Vagina (tissue), 2 donors: Measurements from ENCODE around the gene NFATC2. TPM values are rescaled to one million over a fixed set of nuclear protein-coding genes. Genes with fewer than 3 reads are reported as not detected.

Experiments used
- DNase-seq, 2 donors: peaks; one replicate each; pipeline ENCODE4 v3.0.0-alpha.2; 2017; ENCODE audit errors: extremely low spot score in 2 of 2
- H3K27ac ChIP-seq: fragments of 200-600 bp; sonication (generic); one replicate; pipeline ENCODE4 v1.5.1; 2019
- H3K27me3 ChIP-seq: fragments of 200-600 bp; sonication (generic); one replicate; pipeline ENCODE4 v1.5.1; 2019
- H3K36me3 ChIP-seq, 2 donors: fragments of 200-600 bp; sonication (generic); one replicate each; pipeline ENCODE4 v1.5.1; 2017 to 2019
- H3K4me1 ChIP-seq: fragments of 200-600 bp; sonication (generic); one replicate; pipeline ENCODE4 v1.5.1; 2019
- H3K4me3 ChIP-seq, 2 donors: fragments of 200-600 bp; sonication (generic); 1 replicate in 1 of 2; 2 replicates in 1 of 2; pipeline ENCODE4 v1.5.1; 2016 to 2019
- H3K9me3 ChIP-seq: fragments of 200-600 bp; sonication (generic); one replicate; pipeline ENCODE4 v1.5.1; 2019
- CTCF ChIP-seq, 3 experiments: fragments of 450-650 bp in 2 of 3; fragments of 200-600 bp in 1 of 3; sonication (generic) in 1 of 3; IDR thresholded peaks; one replicate each; pipeline ENCODE4 v1.5.1; 2017 to 2019; ENCODE audit warnings: antibody characterized with exemption in 3 of 3, mild to moderate bottlenecking in 2 of 3, moderate library complexity in 2 of 3
- POLR2A ChIP-seq, 2 donors: fragments of 450-650 bp; IDR thresholded peaks; one replicate each; pipeline ENCODE4 v1.6.1; 2017; ENCODE audit warnings: antibody characterized with exemption in 2 of 2, mild to moderate bottlenecking in 2 of 2, moderate library complexity in 2 of 2
- POLR2AphosphoS5 ChIP-seq, 2 donors: sonication (generic); formaldehyde crosslinking; IDR thresholded peaks; one replicate each; pipeline ENCODE4 v1.9.0; 2017; ENCODE audit warnings: antibody characterized with exemption in 2 of 2, mild to moderate bottlenecking in 2 of 2, low read depth in 1 of 2; ENCODE audit not compliant: insufficient read depth in 1 of 2
- intact Hi-C: fragments of 100-400 bp; cut with DNase I; formaldehyde crosslinking; loops from one replicate; pipeline ENCODE4 v1.15.1; 2023
- total RNA-seq: library from RNA; depleted of rRNA; stranded (reverse); fragments of >200 nt; gene quantifications from one replicate; pipeline ENCODE4 v1.2.3, GENCODE V29; 2016

NFATC2 gene
- total RNA-seq, 1 donor from 2014 or later: 7.4 TPM

DNA sequence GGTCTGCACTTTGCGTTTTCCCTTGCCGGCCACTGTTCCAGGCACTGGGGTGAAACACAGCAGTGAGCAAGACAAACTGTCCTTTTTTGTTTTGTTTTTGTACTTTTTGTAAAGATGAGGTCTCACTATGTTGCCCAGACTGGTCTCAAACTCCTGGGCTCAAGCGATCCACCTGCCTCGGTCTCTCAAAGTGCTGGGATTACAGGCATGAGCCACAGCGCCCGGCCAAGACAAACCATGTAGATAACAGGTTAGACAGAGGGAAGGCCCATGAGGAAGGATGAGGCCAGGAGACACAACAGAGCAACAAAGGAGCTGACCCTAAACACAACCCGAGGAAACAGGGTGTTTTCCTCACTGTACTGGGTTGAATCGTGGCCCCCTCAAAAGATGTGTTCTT is 165.4 kb downstream of the NFATC2 start:
- H3K4me1 ChIP-seq: peaks cover 5% of the 10 kb centered on the region
- intact Hi-C loops: no loop called here
- H3K27me3 ChIP-seq: no peaks in the 10 kb centered on the region
- no peak for TF ChIP-seq POLR2A (IDR thresholded peaks at IDR 0.05)
- TF ChIP-seq POLR2AphosphoS5 (IDR thresholded peaks at IDR 0.05; ENCODE audit: insufficient read depth in 1 of 2, low read depth in 1 of 2): no peak
- no peak for TF ChIP-seq CTCF (IDR thresholded peaks at IDR 0.05)
- DNase-seq: no peak
- H3K9me3 ChIP-seq: no peaks in the 10 kb centered on the region
- no peak overlapping the region for H3K4me3 ChIP-seq
- no peaks in the 10 kb centered on the region for H3K36me3 ChIP-seq
- no peak overlapping the region for H3K27ac ChIP-seq

DNA sequence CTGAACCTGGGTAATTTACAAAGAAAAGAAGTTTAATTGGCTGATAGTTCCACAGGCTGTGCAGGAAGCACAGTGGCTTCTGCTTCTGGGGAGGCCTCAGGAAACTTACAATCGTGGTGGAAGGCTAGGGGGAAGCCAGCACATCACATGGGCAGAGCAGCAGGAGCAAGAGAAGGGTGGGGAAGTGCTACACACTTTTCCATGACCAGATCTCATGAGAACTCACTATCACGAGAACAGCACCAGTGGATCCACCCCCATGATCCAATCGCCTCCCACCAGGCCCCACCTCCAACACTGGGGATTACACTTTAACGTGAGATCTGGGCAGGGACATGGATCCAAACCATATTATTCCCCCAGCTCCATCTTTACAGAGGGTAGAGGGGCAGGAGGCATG is 166.4 kb downstream of the NFATC2 start:
- intact Hi-C loops: no loop called here
- Histone ChIP-seq H3K4me1 (peaks cover 8% of the 10 kb centered on the region), H3K4me3 (no peak overlapping the region), H3K9me3 (no peaks in the 10 kb centered on the region), H3K27me3 (no peaks in the 10 kb centered on the region), H3K36me3 (no peaks in the 10 kb centered on the region), H3K27ac (no peak overlapping the region)
- TF ChIP-seq POLR2A (IDR thresholded peaks at IDR 0.05) (no peak), POLR2AphosphoS5 (IDR thresholded peaks at IDR 0.05; ENCODE audit: insufficient read depth in 1 of 2, low read depth in 1 of 2) (no peak), CTCF (IDR thresholded peaks at IDR 0.05) (no peak)
- no peak for DNase-seq

DNA sequence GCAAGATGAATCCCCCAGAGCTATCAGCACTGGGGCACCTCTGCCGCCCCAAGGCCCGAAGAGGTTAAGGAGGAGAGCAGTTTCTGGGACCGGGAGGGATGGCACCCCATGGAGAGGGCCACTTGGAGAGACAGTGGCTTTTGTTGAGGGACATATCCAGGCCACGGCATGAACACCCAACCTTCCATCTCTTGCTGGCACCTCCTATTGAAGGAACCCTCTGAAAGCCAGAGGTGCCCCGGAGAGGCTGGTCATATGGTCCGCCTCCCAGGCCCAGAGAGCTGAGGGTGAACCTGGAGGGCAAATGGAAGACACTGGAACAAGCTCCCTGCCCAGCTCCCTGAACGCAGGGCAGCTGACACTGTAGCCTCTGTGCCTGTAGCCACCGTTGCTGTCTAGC is 167.0 kb downstream of the NFATC2 start:
- DNase-seq: no peak
- Histone ChIP-seq H3K4me3 (no peak overlapping the region), H3K27ac (no peak overlapping the region), H3K4me1 (peaks cover 8% of the 10 kb centered on the region), H3K27me3 (no peaks in the 10 kb centered on the region), H3K9me3 (no peaks in the 10 kb centered on the region), H3K36me3 (no peaks in the 10 kb centered on the region)
- intact Hi-C loops: no loop called here
- TF ChIP-seq CTCF (IDR thresholded peaks at IDR 0.05) (no peak), POLR2AphosphoS5 (IDR thresholded peaks at IDR 0.05; ENCODE audit: insufficient read depth in 1 of 2, low read depth in 1 of 2) (no peak), POLR2A (IDR thresholded peaks at IDR 0.05) (no peak)

- no peak for DNase-seq
- no peaks in the 10 kb centered on the region for H3K36me3 ChIP-seq
- peaks cover 8% of the 10 kb centered on the region for H3K4me1 ChIP-seq
- H3K9me3 ChIP-seq: no peaks in the 10 kb centered on the region
- H3K27me3 ChIP-seq: no peaks in the 10 kb centered on the region
- H3K4me3 ChIP-seq: no peak overlapping the region
- no peak overlapping the region for H3K27ac ChIP-seq
- intact Hi-C loops: no loop called here
- no peak for TF ChIP-seq POLR2A (IDR thresholded peaks at IDR 0.05)
- no peak for TF ChIP-seq POLR2AphosphoS5 (IDR thresholded peaks at IDR 0.05; ENCODE audit: insufficient read depth in 1 of 2, low read depth in 1 of 2)
- no peak for TF ChIP-seq CTCF (IDR thresholded peaks at IDR 0.05)
Observed at GRCh38 chr20:51374961-51375360, 167.6 kb downstream of the NFATC2 start.

- Histone ChIP-seq H3K36me3 (no peaks in the 10 kb centered on the region), H3K4me3 (no peak overlapping the region), H3K9me3 (no peaks in the 10 kb centered on the region), H3K27ac (no peak overlapping the region), H3K27me3 (no peaks in the 10 kb centered on the region), H3K4me1 (peaks cover 8% of the 10 kb centered on the region)
- intact Hi-C loops: no loop called here
- TF ChIP-seq CTCF (IDR thresholded peaks at IDR 0.05): no peak
- no peak for TF ChIP-seq POLR2AphosphoS5 (IDR thresholded peaks at IDR 0.05; ENCODE audit: insufficient read depth in 1 of 2, low read depth in 1 of 2)
- no peak for TF ChIP-seq POLR2A (IDR thresholded peaks at IDR 0.05)
- DNase-seq: no peak
Observed at GRCh38 chr20:51374456-51374830, 168.1 kb downstream of the NFATC2 start.
